Stimulated activated CD8-positive, alpha-beta memory T cell treated with anti-CD3 and anti-CD28 coated beads, Interleukin-15, amount 100 ng/mL, for 4 hours (primary cell): ENCODE results near the gene SNAPC4.

Experiments
- DNase-seq, 2 donors: peaks; one replicate each; pipeline ENCODE4 v3.0.0-alpha.2; 2020; ENCODE audit warnings: low read depth in 2 of 2

SNAPC4 gene

DNA sequence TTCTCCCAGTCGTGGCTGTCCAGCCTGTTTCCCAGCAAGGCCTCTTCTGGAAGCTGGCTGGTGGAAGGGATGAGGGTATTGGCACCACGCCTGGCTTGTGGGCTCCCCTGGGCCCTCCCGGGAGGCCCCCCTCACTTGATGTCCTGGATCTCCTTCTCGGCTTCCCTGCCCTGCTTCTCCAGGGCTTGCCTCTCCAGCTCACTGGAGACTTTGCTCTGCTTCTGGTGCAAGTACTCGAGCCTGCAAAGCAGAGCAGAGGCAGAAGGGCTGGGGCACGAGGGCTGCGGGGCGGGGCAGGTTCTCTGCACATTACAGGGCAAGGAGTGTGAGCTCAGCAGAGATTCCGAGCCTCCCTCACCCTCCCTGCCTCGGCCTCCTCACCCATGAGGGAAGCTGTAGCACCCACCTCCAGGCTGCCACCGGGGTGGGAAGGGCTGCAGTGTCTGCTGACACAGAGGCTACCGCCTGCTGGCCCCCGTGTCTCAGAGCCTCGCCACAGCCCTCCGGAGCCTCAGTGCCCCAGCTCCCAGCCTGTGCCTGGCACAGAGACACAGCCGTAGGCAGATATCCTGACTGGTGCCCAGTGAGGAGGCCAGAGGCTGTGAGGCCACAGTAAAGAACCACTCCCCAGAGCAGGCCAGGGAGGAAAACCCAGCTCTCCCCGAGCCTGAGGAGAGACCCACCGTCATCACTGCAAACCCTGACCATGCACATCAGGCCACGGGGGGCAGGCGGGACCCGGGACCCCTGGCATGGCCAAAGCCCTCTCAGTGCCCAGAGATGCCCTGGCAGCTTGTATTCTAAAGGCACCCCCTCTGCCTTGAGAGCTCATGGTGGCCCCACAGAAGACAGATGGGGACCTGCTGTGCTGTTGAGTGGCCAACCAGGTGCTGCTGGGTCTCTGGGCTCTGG, 7.2 kb downstream of the SNAPC4 start:
- DNase-seq: no peak

DNA sequence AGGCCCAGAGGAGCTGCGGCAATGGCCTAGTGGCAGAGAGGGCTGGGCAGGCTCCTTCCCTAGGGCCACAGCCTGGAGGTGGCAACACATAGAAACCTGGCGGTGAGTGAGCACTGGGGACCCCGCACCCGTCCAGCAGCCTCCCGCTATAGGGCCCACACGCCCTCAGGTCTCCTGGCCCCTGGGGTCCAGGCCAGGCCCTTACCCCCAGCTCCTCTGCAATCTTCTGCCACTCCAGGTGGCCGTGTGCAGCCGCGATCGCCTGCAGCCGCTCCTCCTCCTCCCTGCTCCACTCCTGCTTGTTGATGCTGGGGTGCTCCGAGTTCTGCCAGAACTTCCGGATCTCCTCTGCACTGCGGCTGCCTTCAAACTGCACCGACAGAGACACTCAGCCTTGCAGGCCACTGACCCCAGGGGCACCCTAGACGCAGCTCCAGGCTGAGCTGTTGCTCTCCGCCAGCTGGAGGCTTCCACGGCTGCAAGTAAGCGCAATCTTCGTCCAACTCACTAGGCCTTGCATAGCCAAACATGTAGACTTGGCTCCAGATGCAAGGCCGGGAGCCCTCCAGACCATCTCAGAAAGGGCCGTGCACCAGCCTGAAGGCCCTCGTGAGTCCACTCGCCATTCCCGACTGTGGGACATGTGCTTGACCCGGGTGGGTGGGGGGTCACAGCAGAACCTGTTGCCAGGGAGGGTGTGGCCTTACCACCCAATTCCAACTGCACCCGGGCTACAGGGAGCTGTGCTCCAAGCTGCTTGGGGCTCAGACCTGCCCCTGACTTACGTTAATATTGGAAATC, 8.0 kb downstream of the SNAPC4 start:
- no peak for DNase-seq

DNA sequence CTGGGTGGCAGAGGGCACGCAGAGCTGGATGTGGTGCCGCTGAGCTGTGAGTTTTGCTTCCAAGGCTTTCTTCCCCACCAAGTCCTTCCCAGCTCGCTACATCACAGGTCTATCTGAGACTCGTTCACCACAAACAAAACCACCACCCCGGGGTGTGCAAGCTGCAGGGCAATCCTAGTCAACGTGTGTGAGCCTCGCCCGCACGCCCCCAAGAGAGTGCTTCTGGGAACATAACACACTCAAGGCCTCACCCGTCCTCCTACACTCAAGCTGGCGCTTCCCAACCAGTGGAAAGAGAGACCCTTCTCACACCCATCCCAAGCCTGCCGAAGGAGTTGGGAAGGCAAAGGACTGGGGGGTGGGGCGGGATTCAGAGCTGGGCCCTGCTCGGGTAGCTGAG, 10.6 kb downstream of the SNAPC4 start:
- no peak for DNase-seq

DNA sequence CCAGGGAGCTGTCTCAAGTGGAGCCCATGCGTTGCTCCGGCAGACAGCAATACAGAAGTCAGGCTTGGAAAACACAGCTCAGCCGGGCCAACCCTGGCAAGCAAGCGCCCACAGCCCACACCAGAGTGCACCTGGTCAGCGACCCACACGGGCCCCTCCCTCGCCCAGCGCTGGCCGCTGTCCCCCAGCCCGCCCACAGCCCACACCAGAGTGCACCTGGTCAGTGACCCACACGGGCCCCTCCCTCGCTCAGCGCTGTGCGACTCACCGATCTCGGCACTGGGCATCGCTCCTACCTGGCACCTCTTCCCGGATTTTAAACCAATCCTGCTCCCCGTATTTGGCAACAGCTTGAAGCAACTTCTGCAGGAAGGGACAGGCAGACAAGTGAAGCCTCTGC, 12.8 kb downstream of the SNAPC4 start:
- DNase-seq: no peak

DNA sequence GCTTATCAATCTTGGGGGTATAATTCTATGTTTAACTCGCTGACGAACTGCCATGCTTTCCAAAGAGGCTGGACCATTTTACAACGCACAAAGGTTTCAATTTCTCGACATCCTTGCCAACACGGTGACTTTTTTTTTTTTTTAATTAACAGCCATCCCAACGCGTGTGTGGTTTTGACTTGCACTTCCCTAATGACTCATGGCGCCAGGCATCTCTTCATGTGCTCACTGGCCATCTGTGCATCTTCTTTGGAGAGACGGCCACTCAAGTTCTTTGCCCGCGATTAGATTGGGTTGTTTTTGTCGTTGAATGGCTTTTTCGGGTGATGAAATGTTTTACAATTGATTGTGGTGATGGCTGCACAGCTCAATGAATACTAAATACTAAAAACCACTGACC, 14.0 kb downstream of the SNAPC4 start:
- no peak for DNase-seq

DNA sequence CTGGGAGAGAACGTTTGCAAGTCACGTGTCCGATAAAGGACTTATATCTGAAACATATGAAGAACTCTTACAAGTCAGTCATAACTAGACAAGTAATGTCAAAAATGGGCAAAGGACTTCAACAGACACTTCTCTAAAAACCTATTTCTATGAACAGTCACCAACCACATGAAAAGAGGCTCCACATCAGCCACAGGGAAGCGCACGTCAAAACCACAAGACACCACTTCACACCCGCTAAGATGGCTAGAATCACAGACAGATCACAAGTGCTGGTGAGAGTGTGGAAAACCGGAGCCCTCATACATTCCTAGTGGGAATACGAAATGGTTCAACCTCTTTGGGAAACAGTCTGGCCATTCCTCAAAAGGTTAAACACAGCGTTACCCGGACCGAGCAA, 15.0 kb downstream of the SNAPC4 start:
- DNase-seq: no peak

DNA sequence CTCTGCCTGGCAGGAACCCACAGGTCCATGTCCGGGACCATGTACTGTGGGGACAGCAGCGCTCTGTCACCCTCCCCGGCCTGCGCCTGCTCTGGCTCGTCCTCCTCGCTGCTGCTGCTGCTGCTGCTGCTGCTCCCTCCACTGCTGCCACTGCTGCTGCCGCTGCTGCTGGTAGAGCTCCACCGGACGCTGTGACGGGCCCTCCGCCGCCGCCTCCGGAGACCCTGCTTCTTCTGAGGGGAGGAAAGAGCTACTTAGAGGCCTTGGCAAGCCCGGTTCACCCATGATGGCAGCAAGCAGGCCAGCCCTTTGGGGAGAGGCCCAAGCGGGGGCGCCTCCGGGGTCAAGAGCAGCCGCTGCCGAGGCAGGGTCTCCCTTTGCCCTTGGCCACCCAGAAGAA, 16.5 kb downstream of the SNAPC4 start:
- no peak for DNase-seq

DNA sequence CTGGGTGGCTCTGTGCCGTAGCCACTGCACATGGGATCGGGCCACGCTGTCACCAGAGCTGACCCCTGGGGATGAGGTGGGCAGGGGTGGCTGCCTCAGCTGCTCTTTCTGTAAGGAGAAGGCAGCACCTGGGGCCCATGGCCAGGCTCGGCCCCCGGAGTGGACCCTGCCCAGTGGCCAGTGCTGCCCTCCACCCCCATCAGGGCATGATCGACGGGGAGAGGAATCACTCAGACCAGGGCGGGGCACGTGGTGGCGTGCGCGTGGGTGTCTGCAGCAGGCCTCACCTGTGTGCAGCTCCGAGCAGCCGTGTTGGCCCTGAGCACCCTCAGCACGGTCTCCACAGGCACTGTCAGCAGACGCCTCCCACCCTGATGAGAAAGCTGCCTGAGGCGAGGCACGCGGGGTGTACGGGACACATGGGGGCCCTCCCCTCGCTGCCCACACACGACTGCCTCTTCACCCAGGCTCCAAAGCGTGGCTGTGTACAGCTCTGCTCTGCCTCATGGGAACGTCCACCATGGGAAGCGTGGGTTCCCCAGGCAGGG, 17.9 kb downstream of the SNAPC4 start:
- DNase-seq: no peak

DNA sequence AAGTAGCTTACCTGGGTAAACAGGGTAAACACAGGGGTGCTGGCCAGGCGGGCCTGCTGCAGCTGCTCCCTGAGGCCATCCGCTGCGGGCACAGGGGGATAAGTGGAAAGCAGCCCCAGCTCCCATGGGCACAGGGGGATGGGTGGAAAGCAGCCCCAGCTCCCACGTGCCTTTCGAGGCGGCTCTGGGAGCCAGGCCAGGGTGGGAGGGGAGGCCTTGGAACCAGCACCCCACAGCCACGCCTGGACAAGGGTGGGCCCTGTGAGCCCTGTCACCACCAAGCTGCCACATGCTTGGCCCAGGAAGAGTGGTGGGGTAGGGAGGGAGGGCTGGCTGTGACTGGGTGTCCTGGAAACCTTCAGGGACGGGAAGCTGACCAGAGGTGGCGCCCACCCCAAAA, 18.7 kb downstream of the SNAPC4 start:
- no peak for DNase-seq

DNA sequence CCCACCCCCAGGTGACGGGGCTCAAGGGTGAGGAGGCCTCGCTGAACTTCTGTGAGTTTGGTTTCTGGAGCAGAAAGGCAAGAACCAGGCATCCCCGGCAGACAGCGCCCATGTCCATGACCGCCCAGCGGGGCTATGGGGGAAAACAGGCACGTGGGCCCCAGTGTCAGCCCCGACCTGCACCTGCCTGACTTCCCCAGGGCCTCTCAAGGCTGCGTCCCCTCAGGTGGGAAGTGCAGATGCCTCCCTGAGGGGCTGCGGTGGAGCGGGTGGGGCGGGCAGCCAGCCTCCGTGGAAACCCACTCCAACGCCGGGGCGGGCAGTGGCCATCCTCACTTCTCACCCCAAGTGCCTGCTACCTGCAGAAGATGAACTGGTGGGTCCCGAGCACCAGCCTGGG, 19.6 kb downstream of the SNAPC4 start:
- DNase-seq: no peak

DNA sequence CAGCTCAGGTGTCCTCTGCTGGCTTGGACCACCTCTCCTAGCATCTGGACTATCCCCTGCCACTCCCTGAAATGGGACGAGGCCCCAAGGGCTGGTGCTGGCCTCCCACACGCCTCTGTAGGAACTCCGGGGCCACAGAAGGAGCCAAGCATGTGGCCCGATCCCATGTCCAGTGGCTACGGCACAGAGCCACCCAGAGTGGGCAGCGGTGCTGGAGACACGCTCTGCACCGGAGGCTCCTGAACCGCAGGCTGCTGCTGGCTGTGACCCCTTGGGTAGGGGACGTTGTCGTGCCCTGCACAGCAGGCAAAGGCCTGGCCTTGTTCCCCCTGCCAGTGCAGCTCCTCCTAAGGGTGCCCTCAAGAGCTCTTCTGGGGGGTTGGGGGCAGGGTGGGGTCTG, 20.1 kb downstream of the SNAPC4 start:
- no peak for DNase-seq

DNA sequence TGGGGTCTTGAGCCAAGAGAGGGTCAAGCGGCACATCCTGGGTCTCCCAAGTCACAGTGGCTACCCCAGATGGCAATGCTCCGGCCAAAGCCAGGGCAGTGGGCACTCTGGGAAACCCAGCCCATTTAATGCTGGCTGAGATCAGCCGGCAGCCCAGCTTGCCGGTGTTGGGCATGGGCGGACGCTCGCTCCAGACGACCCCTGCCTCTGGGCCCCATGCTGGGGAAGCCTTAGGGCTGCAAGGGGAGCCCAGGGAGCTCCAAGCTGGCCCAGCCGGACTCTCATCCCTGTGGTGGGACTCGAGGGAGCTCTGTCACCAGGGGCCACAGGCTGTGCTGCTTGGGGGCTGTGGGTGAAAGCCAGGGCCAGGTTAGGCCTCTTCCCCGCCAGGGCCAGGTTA, 20.6 kb downstream of the SNAPC4 start:
- no peak for DNase-seq

DNA sequence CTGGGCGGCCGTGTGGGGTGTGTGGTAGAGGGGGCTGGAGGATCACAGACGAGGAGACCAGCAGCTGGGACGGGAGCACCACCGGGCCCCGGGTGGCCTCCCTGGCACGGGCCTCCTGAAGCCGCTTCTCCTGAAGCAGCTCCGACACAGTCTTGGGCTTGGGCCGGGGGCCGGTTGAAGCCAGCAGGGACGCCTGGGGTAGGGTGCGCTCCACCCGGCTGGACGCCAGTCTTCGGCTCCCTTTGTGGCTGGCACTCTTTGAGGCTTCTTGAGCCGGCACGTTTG, 21.0 kb downstream of the SNAPC4 start:
- DNase-seq: no peak

DNA sequence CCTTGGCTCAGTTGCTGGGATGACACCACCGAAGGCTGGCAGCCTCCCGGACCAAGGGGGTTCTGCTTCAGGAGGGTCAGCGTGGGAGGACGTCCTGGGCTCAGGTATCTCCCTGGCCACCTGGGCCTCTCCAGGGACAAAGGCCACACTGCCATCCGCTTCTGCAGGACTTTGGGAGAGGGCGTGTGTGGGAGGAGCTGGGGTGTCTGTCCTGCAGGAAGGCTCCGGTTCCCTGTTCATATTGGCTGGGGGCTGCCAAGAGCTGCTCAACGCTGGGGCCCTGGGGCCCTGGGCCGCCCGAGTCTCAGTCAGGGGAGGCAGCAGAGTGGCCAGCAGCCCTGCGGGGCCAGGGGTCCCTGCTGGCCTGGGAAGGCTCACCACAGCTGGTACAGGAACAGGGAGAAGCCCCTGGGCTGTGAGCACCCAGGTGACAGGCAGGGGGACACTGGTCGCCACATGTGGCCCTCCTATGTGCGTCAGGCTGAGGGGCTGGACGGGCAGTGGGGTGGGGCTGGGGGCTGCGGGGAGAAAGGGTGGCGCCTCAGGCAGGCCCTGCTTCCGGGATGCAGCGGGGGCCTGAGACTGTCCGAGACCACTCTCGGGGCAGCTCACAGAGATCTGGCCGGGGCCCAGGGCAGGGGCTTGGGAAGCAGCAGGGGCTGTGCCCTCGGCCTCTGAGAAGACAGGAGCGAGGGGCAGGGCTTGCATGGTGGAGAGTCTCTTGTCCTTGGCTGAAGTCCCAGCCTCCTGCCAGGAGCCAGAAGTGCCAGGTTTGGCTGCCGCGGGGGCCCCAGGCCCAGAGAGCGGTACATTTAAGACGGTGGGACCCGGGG, 21.6 kb downstream of the SNAPC4 start:
- no peak for DNase-seq

DNA sequence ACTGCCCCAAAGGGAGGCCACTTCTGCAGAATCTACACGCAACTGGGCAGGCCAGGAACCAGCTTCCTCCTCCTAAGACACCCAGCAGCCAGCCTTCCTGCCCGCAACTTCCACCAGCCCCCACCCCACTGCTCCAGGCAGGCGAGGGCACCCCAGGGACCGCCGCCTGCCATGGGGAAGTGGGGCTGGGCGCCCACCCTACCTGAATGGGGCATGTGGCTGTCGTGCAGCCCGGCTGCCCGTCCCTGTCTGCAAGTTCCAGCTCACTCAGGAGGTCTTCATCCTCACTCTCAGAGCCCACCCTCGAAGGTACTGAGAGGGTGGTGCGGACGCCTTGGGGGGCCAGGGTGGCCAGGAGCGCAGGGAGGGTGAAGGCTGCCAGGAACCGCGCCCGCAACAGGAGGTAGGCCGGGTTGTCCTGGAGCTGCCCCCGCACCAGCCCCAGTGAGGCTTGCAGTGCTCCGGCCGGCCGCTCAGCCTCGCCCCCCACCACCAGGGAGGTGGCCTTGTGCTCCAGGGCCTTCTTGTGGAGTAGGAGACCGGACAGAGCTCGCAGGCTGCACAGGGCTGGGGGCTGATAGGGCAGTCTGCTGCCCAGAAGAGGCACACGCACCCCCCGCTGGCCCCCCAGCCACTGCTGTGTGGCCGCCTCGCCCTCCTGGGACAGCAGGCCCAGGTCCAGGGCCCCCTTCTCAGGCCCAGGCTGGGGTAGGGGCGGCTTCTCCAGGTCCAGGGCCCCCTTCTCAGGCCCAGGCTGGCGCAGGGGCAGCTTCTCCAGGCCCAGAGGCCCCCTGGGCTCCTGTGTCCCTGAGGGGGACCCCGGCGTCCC, 22.4 kb downstream of the SNAPC4 start:
- no peak for DNase-seq

DNA sequence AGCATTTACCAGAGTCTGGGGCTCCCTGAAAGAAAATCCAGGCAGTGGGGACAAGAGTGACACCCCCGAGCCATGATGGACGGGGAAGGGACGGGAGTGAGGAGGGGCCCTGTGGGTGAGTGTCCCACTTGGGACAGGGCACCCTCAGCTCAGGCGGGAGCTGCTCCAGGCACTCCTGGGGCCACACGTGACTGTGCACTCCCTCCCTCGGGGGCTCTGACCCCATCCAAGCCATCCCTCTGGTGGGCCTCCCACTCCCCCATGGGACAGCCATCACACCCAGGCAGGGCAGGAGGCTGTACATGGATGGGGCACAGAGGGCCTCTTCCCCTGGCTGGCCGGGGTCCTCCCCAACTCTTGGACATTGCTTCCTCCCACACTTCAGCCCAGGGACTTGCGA, 23.5 kb downstream of the SNAPC4 start:
- no peak for DNase-seq

DNA sequence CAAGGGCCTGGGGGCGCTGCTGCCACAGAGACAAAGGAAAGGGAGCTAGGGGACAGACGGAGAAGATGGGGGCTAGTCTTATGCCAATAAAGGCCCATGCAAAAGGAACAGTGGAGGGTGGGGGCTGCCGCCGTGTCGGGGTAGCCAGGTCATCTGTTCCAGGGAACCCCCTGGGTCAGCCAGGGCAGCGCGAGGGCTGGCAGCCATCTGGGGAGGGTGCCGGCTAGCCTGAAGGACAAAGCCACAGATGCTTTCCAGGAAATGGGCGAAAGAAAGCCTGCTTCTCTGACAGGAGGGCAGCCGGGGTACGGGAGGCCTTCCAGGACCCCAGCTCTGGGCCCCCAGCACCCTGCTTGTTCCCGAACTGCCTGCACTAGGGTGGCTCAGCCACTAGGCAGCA, 24.9 kb downstream of the SNAPC4 start:
- no peak for DNase-seq

DNA sequence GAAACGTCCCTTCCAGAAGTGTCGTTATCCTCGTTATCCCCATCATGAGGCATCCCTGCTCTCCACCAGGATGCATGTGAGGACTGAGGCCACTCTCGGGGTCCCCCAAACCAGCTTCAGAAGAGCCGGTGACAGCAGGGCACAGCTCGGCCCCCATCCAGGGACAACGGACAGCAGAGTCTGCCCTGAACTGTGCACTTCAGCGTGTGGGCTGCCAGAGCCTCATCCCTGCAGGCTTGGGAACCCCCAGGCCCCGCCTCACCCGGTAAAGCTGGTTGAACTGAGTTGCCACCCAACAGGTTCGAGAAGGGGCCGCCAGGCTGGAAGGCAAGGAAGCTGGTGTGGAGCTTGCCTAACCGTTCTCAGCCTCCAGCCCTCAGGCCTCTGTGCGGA, 25.8 kb downstream of the SNAPC4 start:
- no peak for DNase-seq

DNA sequence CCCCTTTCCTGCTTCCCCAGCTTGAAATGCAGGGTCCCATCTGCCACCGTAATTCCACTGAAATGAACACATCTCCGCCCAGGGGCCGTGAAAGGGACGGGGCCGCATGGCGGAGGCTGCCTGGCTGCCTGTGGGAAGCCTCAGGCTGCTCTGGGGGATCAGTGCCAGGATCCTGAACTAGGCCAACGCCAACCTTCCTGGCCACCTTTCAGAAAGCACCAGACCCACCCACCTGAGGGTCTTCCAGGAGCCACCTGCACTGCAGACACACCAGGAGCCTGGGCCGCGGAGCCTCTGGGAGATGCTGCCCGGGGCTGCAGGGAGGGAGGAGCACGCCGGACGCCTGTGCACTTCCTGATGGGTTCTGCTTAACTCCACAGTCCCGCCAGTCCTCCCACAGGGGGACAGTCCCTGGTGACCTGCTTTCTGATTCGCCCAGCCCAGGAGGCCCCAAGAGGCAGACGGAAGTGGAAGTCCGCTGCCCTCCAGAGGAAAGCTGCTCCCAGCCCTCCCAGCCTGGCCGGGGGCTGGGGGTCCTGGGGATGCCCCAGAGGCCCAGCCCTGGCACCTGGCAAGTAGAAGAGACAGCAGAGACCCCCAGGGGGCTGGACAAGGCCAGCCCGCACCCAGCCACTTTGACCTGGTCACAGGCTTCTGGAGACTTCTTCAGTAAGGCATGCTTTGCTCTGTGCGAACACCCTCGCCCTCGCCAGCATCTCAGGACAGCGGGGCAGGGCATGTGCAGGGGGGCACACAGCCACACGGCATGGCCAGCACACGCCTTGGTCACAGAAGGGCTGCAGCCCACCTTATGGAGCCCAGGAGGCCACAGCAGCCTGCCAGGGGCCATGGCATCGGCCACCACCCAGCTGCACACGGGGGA, 26.4 kb downstream of the SNAPC4 start, which contains the start of gene CARD9:
CARD9 (minus strand) TSS at position 370 of the 883 bp plus-strand sequence. CDS start 1,591 bp downstream, outside the sequence.
- no peak for DNase-seq
